Sigmoid colon (tissue), 3 donors: Measurements from ENCODE around the gene TOMM20.
"Not testable (repeated sequence)": the region's sequence is repeated elsewhere in the genome, so short reads cannot be mapped to it uniquely, and the experiment has no call there.

Experiments used
- CTCF ChIP-seq, 4 experiments: fragments of 450-650 bp in 3 of 4; fragments of 200-600 bp in 1 of 4; IDR thresholded peaks; one replicate each; pipeline ENCODE4 v1.5.1; 2016 to 2019; ENCODE audit warnings: antibody characterized with exemption in 4 of 4, mild to moderate bottlenecking in 3 of 4, moderate library complexity in 2 of 4
- POLR2A ChIP-seq, 2 donors: fragments of 450-650 bp; IDR thresholded peaks; one replicate each; pipeline ENCODE4 v1.6.1; 2016; ENCODE audit warnings: antibody characterized with exemption in 2 of 2, mild to moderate bottlenecking in 2 of 2, moderate library complexity in 2 of 2

DNA sequence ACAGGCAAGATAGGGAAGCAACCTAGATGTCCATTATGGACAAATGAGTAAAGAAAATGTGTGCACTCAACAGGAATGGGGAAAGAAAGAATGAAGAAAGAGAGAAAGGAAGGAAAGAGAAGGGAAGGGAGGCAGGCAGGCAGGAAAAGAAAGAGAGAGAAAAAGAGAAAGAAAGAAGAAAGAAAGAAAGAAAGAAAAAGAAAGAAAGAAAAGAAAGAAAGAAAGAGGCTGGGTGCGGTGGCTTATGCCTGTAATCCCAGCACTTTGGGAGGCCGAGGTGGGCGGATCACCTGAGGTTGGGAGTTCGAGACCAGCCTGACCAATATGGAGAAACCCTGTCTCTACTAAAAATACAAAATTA is 48.4 kb downstream of the TOMM20 start:
- TF ChIP-seq CTCF, POLR2A (IDR thresholded peaks at IDR 0.05): not testable (repeated sequence)
